Measurements from ENCODE around the gene LSM7. TPM values are rescaled to one million over a fixed set of nuclear protein-coding genes. Genes with fewer than 3 reads are reported as not detected.

Gene LSM7
- total RNA-seq, 1 experiment from 2014 or later: 97.3 TPM

DNA sequence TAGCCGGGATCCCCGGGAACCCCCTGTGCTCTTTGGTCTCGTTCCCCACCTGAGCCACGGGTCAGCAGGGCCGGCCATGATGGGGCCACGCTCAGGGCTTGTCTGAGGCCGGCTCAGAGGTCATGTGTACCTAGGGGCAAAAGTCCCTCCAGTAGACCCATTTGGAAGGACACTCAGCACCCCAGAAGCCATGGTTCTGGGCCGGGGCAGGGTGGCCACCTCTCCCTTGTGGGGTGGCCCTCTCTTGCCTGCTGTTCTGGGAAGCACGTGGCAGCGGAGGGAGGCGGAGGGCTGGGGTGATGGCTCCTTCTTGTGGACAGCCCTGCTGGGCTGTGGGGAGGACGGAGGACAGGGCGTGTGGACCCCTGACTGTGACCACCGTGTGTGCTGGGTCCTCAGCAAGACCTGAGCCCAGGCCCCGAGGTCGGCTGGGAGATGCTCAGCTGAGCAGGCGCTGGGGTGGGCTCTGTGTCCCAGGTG, 40.0 kb downstream of the LSM7 start:
- intact Hi-C loops (cut with micrococcal nuclease; ENCODE audit: unreplicated experiment): no loop called here
- POLR2A ChIA-PET: no interaction called here
- in situ Hi-C loops (cut with HindIII; ENCODE audit: low pct_unique_long_range_greater_than_20kb, low sequenced_read_pairs): no loop called here

DNA sequence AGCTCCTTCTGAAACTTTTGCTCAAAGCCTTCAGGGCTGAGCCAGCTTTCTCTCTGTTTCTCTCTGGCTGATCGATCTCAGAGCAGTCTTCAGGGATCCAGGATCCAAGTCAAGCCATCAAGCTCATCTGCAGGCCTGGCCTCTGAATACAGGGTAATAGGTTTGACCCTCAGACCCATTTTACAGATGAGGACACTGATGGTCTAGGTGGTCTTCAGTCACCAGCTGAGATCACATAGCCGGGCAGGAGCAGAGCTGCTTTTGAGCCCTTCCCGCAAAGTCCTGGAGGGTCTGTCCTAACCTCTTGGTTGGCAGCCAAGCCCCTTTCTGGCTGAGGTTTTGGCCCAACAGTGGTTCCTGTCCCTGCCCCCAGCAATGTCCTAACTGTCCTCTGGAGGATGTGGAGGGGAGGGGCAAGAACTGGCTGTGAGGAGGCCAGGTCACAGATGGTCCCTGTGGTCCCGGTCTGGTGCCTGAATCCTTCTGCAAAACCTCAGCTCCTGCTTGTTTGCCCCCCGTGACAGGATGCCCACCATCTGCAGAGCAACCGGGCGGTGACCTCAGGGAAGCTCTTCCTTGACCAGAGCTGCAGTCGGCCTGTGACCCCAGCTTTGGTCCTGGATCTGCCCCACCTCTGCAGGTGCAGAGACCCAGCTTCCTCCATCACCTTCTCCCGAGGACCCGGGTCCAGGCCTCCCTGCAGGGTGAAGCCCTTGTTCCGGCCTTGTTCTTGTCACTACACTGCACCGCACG, 40.6 kb downstream of the LSM7 start:
- in situ Hi-C loops (cut with HindIII; ENCODE audit: low pct_unique_long_range_greater_than_20kb, low sequenced_read_pairs): no loop called here
- Histone ChIP-seq H3K4me3 (ENCODE audit: low read depth in 2 of 2, low read length in 2 of 2) (no peak overlapping the region), H3K27me3 (ENCODE audit: control insufficient read depth, insufficient read depth, low read length) (no peaks in the 10 kb centered on the region), H3K9me3 (ENCODE audit: control insufficient read depth, insufficient read depth, low read depth, low read length) (no peaks in the 10 kb centered on the region), H3K27ac (ENCODE audit: low read length) (no peak overlapping the region), H3K36me3 (ENCODE audit: control insufficient read depth, insufficient read depth, low read length) (no peaks in the 10 kb centered on the region), H3K4me1 (ENCODE audit: control insufficient read depth, insufficient read depth, low read length) (no peaks in the 10 kb centered on the region)
- POLR2A ChIA-PET: interaction anchor here (0.6 kb wide), 1 partner anchor 138 kb away, joined by 4 read pairs; no protein-coding TSS in a partner anchor
- CTCF ChIA-PET: no interaction called here
- ATAC-seq: no peak
- DNase-seq (ENCODE audit: low read depth, low spot score): no peak
- TF ChIP-seq, protein P1, sequence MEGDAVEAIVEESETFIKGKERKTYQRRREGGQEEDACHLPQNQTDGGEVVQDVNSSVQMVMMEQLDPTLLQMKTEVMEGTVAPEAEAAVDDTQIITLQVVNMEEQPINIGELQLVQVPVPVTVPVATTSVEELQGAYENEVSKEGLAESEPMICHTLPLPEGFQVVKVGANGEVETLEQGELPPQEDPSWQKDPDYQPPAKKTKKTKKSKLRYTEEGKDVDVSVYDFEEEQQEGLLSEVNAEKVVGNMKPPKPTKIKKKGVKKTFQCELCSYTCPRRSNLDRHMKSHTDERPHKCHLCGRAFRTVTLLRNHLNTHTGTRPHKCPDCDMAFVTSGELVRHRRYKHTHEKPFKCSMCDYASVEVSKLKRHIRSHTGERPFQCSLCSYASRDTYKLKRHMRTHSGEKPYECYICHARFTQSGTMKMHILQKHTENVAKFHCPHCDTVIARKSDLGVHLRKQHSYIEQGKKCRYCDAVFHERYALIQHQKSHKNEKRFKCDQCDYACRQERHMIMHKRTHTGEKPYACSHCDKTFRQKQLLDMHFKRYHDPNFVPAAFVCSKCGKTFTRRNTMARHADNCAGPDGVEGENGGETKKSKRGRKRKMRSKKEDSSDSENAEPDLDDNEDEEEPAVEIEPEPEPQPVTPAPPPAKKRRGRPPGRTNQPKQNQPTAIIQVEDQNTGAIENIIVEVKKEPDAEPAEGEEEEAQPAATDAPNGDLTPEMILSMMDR (IDR thresholded peaks at IDR 0.05): no peak
- TF ChIP-seq SIN3A (IDR thresholded peaks at IDR 0.05; ENCODE audit: borderline replicate concordance, insufficient read depth, low read depth, low read length) (no peak), POLR2AphosphoS5 (IDR thresholded peaks at IDR 0.05; ENCODE audit: low read depth, low read length) (no peak)
- TF ChIP-seq, protein P2, sequence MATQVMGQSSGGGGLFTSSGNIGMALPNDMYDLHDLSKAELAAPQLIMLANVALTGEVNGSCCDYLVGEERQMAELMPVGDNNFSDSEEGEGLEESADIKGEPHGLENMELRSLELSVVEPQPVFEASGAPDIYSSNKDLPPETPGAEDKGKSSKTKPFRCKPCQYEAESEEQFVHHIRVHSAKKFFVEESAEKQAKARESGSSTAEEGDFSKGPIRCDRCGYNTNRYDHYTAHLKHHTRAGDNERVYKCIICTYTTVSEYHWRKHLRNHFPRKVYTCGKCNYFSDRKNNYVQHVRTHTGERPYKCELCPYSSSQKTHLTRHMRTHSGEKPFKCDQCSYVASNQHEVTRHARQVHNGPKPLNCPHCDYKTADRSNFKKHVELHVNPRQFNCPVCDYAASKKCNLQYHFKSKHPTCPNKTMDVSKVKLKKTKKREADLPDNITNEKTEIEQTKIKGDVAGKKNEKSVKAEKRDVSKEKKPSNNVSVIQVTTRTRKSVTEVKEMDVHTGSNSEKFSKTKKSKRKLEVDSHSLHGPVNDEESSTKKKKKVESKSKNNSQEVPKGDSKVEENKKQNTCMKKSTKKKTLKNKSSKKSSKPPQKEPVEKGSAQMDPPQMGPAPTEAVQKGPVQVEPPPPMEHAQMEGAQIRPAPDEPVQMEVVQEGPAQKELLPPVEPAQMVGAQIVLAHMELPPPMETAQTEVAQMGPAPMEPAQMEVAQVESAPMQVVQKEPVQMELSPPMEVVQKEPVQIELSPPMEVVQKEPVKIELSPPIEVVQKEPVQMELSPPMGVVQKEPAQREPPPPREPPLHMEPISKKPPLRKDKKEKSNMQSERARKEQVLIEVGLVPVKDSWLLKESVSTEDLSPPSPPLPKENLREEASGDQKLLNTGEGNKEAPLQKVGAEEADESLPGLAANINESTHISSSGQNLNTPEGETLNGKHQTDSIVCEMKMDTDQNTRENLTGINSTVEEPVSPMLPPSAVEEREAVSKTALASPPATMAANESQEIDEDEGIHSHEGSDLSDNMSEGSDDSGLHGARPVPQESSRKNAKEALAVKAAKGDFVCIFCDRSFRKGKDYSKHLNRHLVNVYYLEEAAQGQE (IDR thresholded peaks at IDR 0.05; ENCODE audit: insufficient read depth in 1 of 2, low read depth in 2 of 2, low read length in 1 of 2): no peak
- intact Hi-C loops (cut with micrococcal nuclease; ENCODE audit: unreplicated experiment): no loop called here
- no TSS peak for BruUV-seq (replicated peaks)

More for the DNA sequence above, 40.0 kb downstream of the LSM7 start:
- Histone ChIP-seq H3K27me3 (ENCODE audit: control insufficient read depth, insufficient read depth, low read length) (no peaks in the 10 kb centered on the region), H3K4me1 (ENCODE audit: control insufficient read depth, insufficient read depth, low read length) (no peaks in the 10 kb centered on the region), H3K9me3 (ENCODE audit: control insufficient read depth, insufficient read depth, low read depth, low read length) (no peaks in the 10 kb centered on the region), H3K27ac (ENCODE audit: low read length) (no peak overlapping the region), H3K4me3 (ENCODE audit: low read depth in 2 of 2, low read length in 2 of 2) (no peak overlapping the region), H3K36me3 (ENCODE audit: control insufficient read depth, insufficient read depth, low read length) (no peaks in the 10 kb centered on the region)
- no peak for ATAC-seq
- CTCF ChIA-PET: no interaction called here
- no peak for DNase-seq (ENCODE audit: low read depth, low spot score)
- no TSS peak for BruUV-seq (replicated peaks)
- TF ChIP-seq TCF7L2 (IDR thresholded peaks at IDR 0.05; ENCODE audit: low read depth, low read length): no peak
- no peak for TF ChIP-seq POLR2AphosphoS5 (IDR thresholded peaks at IDR 0.05; ENCODE audit: low read depth, low read length)
- TF ChIP-seq, protein P1 (IDR thresholded peaks at IDR 0.05): no peak
- TF ChIP-seq, protein P2 (IDR thresholded peaks at IDR 0.05; ENCODE audit: insufficient read depth in 1 of 2, low read depth in 2 of 2, low read length in 1 of 2): no peak
- no peak for TF ChIP-seq SIN3A (IDR thresholded peaks at IDR 0.05; ENCODE audit: borderline replicate concordance, insufficient read depth, low read depth, low read length)

Data from Panc1 (cell line).